ENCODE measurements around the gene ACD. TPM values are rescaled to one million over a fixed set of nuclear protein-coding genes. Genes with fewer than 3 reads are reported as not detected.

Gene ACD
- polyA plus RNA-seq, 1 donor: 28.0 TPM

DNA sequence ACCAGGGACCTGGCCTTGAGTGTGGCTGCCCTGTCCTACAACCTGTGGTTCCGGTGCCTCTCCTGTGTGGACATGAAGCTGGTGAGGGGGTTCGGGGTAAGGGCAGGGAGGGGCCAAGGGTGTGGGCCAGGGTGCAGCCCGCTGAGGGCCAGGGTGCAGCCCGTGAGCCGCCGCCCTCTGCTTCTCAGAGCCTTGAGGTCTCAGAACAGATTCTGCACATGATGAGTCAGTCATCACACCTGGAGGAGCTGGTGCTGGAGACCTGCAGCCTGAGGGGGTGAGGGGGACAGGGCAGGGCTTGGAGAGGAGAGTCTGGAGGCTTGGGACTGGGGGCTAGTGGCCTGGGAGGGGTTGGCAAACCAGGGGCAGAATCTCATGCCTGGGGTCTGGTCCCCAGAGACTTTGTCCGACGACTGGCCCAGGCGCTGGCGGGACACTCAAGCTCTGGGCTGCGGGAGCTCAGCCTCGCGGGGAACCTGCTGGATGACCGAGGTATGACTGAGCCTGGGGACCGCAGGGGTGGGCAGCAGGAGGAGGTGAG, 12.9 kb downstream of the ACD start:
- Histone ChIP-seq H3K4me3 (ENCODE audit: low read length) (no peak overlapping the region), H3K27ac (ENCODE audit: low read length) (no peak overlapping the region), H3K4me1 (ENCODE audit: control insufficient read depth, insufficient read depth, low read length) (peaks cover 8% of the 10 kb centered on the region), H3K9me3 (ENCODE audit: control insufficient read depth, low read depth, low read length) (peaks cover 10% of the 10 kb centered on the region), H3K36me3 (ENCODE audit: control insufficient read depth, insufficient read depth, low read length) (no peaks in the 10 kb centered on the region), H3K27me3 (ENCODE audit: control insufficient read depth, insufficient read depth, low read length) (peaks cover 84% of the 10 kb centered on the region)
- WGBS (ENCODE audit: insufficient coverage, low lambda C conversion rate): no CpG with 5 or more reads among the region's 15 CpGs
- no peak for DNase-seq

DNA sequence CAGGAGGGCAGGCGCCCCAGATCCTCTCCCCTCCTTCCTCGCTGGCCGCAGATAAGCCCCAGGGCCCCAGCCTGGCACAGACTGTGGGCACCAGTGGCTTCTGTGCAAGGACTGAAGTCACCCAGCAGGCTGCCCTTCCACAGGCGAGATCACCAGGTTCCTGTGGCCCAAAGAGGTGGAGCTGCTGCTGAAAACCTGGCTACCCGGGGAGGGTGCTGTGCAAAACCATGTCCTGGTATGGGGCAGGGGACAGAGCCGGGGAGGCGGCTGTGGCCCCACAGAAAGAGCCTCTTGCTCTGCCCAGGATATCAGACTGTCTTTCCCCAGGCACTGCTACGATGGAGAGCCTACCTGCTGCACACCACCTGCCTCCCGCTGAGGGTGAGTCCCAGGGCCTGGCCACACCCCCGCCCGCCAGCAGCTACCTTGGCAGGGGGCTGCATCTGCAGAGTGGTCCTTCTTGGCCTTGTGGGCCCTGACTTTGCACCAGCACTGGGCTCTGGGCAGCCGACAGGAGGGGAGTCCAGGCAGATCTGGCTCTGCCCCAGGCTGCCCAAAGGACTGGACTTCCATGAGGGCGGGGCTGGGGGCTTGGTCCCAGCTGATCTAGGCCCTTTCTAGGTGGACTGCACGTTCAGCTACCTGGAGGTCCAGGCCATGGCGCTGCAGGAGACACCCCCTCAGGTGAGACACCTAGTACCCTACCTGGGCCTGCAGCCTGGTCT, 14.5 kb downstream of the ACD start:
- peaks cover 68% of the 10 kb centered on the region for H3K27me3 ChIP-seq (ENCODE audit: control insufficient read depth, insufficient read depth, low read length)
- H3K36me3 ChIP-seq (ENCODE audit: control insufficient read depth, insufficient read depth, low read length): no peaks in the 10 kb centered on the region
- H3K27ac ChIP-seq (ENCODE audit: low read length): no peak overlapping the region
- DNase-seq: no peak
- H3K9me3 ChIP-seq (ENCODE audit: control insufficient read depth, low read depth, low read length): peaks cover 8% of the 10 kb centered on the region
- H3K4me3 ChIP-seq (ENCODE audit: low read length): no peak overlapping the region
- peaks cover 8% of the 10 kb centered on the region for H3K4me1 ChIP-seq (ENCODE audit: control insufficient read depth, insufficient read depth, low read length)
- no CpG with 5 or more reads among the region's 15 CpGs for WGBS (ENCODE audit: insufficient coverage, low lambda C conversion rate)

DNA sequence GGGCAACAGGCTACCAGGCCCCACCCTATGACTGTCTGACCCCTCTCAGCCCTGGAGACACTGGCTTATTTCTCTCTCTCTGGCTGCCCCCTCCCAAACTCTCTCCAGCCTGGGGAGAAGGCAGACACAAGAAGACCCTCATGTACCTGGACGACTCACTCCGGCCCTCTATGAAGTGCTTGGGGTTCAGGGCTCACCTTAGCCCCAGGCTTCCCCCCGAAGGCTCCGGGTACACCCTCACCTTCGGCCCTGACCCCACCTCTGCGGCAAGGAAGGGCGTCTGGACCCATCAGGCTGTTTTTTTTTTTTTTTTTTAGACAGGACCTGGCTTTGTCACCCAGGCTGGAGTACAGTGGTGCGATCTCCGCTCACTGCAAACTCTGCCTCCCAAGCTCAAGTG, 16.0 kb downstream of the ACD start:
- H3K36me3 ChIP-seq (ENCODE audit: control insufficient read depth, insufficient read depth, low read length): peaks cover 7% of the 10 kb centered on the region
- no peak overlapping the region for H3K27ac ChIP-seq (ENCODE audit: low read length)
- peaks cover under 1% of the 10 kb centered on the region for H3K4me1 ChIP-seq (ENCODE audit: control insufficient read depth, insufficient read depth, low read length)
- H3K9me3 ChIP-seq (ENCODE audit: control insufficient read depth, low read depth, low read length): peaks cover 2% of the 10 kb centered on the region
- peaks cover 53% of the 10 kb centered on the region for H3K27me3 ChIP-seq (ENCODE audit: control insufficient read depth, insufficient read depth, low read length)
- no peak for DNase-seq
- no peak overlapping the region for H3K4me3 ChIP-seq (ENCODE audit: low read length)
- no CpG with 5 or more reads among the region's 9 CpGs for WGBS (ENCODE audit: insufficient coverage, low lambda C conversion rate)

DNA sequence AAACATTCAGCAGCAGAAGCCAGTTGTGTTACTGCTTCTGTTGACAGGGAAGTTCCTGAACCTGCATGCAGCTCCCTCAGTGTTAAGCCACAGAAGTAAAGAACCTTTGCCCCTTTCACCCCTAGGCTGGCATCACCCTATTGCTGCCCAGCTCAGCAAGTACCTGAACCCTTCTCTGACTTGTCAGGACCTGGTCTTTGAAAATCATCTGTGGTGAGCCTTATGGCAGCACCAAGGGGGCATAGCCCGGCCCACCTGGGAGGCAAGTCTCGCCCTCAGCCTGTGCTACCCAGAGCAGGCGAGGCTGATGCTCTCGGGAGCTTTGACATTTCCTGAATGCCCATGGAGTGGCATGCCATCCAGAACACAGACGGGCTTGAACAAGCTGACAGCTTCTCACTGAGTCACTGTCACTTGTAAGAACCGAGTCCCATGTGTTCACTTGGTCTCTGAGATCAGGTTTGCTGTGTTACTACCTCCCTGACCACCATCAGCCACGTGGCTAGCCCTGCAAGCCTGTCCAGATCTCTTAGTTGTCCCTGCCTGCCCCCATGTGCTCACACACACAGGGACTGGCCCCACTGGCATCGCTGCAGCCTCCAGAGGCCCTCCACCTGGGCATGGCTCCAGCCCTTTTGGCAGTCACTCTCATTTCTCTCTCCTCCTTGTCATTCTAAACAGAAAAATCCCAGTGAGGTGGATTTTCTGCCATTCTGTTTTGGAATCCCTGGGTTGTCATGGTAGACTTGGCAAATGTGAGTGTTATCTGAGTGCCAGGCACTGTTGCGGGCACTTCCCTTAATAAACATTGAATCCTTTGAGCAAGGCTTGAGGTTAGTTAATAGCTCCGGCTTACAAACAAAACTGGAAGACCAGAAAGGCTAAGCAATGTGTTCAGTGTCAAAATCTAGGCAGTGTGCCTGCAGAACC, 18.0 kb downstream of the ACD start:
- no peak overlapping the region for H3K4me3 ChIP-seq (ENCODE audit: low read length)
- peaks cover 2% of the 10 kb centered on the region for H3K9me3 ChIP-seq (ENCODE audit: control insufficient read depth, low read depth, low read length)
- no peak overlapping the region for H3K27ac ChIP-seq (ENCODE audit: low read length)
- peaks cover 34% of the 10 kb centered on the region for H3K27me3 ChIP-seq (ENCODE audit: control insufficient read depth, insufficient read depth, low read length)
- no peak for DNase-seq
- no peaks in the 10 kb centered on the region for H3K4me1 ChIP-seq (ENCODE audit: control insufficient read depth, insufficient read depth, low read length)
- H3K36me3 ChIP-seq (ENCODE audit: control insufficient read depth, insufficient read depth, low read length): peaks cover 27% of the 10 kb centered on the region
- 100% methylated on average over 1 of the region's 10 CpGs for WGBS (ENCODE audit: insufficient coverage, low lambda C conversion rate)

DNA sequence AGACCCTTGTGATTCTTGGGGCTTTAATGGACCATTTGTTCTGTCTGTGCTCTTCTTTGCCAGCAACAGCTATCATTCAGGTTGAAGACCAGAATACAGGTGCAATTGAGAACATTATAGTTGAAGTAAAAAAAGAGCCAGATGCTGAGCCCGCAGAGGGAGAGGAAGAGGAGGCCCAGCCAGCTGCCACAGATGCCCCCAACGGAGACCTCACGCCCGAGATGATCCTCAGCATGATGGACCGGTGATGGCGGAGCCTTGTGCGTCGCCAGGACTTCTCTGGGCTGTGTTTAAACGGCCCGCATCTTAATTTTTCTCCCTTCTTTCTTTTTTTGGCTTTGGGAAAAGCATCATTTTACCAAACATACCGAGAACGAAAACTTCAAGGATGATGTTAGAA, 22.4 kb downstream of the ACD start:
- H3K9me3 ChIP-seq (ENCODE audit: control insufficient read depth, low read depth, low read length): no peaks in the 10 kb centered on the region
- peaks cover 60% of the 10 kb centered on the region for H3K36me3 ChIP-seq (ENCODE audit: control insufficient read depth, insufficient read depth, low read length)
- WGBS (ENCODE audit: insufficient coverage, low lambda C conversion rate): 93% methylated on average over 3 of the region's 12 CpGs
- no peaks in the 10 kb centered on the region for H3K4me1 ChIP-seq (ENCODE audit: control insufficient read depth, insufficient read depth, low read length)
- H3K27me3 ChIP-seq (ENCODE audit: control insufficient read depth, insufficient read depth, low read length): no peaks in the 10 kb centered on the region
- no peak overlapping the region for H3K27ac ChIP-seq (ENCODE audit: low read length)
- no peak overlapping the region for H3K4me3 ChIP-seq (ENCODE audit: low read length)
- DNase-seq: no peak

DNA sequence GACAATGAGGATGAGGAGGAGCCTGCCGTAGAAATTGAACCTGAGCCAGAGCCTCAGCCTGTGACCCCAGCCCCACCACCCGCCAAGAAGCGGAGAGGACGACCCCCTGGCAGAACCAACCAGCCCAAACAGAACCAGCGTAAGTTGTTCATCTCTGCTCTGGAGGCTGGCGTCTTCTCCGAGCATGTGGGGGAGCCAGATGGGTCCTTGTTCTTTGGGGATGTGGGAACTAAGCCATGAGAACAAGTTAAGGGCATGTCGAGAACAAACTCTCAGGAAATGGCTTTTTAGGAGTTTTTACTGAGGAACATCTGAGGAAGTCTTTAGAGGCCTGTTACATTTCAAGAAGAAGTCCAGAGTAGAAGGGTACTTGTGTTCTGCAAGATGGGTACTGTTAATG, 23.3 kb downstream of the ACD start:
- WGBS (ENCODE audit: insufficient coverage, low lambda C conversion rate): no CpG with 5 or more reads among the region's 8 CpGs
- H3K36me3 ChIP-seq (ENCODE audit: control insufficient read depth, insufficient read depth, low read length): peaks cover 68% of the 10 kb centered on the region
- no peak for DNase-seq
- no peaks in the 10 kb centered on the region for H3K9me3 ChIP-seq (ENCODE audit: control insufficient read depth, low read depth, low read length)
- no peaks in the 10 kb centered on the region for H3K4me1 ChIP-seq (ENCODE audit: control insufficient read depth, insufficient read depth, low read length)
- H3K27me3 ChIP-seq (ENCODE audit: control insufficient read depth, insufficient read depth, low read length): no peaks in the 10 kb centered on the region
- H3K4me3 ChIP-seq (ENCODE audit: low read length): no peak overlapping the region
- H3K27ac ChIP-seq (ENCODE audit: low read length): no peak overlapping the region

DNA sequence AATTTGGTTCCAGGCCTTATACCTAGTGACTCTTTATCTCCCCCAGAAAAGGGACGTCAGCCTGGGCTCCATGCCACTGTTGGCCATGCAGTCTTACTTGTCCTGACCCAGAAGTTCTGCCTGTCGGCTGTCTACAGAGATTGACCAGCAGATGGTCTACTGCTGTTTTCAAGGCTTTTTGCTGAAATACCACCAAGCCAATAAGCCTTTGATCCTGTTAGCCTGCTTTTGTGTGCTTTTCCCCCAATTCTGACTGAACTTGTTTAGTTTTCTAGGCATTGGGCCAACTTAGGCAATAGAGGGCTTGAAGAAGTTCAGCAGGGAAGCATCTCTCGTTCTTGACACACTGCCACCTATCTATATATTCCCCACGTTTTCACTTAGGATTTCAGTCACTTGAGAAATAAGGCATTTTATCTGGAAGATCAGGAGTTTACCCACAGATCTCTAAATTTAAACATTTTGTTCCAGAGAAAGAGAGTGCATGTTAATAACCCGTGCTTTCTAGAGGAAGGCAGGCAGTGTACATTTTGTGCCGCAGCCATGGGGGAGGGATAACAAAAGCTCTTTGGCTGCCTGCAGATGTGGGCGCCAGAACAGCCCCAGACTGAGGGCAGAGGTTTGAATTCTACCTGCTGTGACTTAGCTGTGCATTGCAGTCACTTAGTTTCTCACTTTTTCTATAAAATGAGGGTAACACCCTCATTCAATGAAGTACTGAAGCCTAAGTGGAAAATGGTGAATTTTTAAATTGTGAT, 27.5 kb downstream of the ACD start:
- no peak overlapping the region for H3K4me3 ChIP-seq (ENCODE audit: low read length)
- no CpG with 5 or more reads among the region's 7 CpGs for WGBS (ENCODE audit: insufficient coverage, low lambda C conversion rate)
- no peaks in the 10 kb centered on the region for H3K27me3 ChIP-seq (ENCODE audit: control insufficient read depth, insufficient read depth, low read length)
- H3K36me3 ChIP-seq (ENCODE audit: control insufficient read depth, insufficient read depth, low read length): peaks cover 78% of the 10 kb centered on the region
- no peak overlapping the region for H3K27ac ChIP-seq (ENCODE audit: low read length)
- no peaks in the 10 kb centered on the region for H3K9me3 ChIP-seq (ENCODE audit: control insufficient read depth, low read depth, low read length)
- no peak for DNase-seq
- H3K4me1 ChIP-seq (ENCODE audit: control insufficient read depth, insufficient read depth, low read length): no peaks in the 10 kb centered on the region

DNA sequence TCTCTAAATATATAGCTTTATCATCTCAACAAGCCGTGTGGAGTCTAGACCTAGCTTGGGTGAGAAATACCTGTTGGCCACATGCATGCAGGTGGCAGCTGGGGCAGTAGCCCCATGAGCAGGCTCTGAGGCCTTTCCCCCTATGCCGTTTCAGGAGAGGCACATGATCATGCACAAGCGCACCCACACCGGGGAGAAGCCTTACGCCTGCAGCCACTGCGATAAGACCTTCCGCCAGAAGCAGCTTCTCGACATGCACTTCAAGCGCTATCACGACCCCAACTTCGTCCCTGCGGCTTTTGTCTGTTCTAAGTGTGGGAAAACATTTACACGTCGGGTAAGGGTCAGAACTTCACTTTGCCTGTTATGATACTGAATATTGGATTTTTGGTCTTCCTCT, 31.8 kb downstream of the ACD start:
- no peak overlapping the region for H3K4me3 ChIP-seq (ENCODE audit: low read length)
- no peaks in the 10 kb centered on the region for H3K9me3 ChIP-seq (ENCODE audit: control insufficient read depth, low read depth, low read length)
- H3K27ac ChIP-seq (ENCODE audit: low read length): no peak overlapping the region
- WGBS (ENCODE audit: insufficient coverage, low lambda C conversion rate): no CpG with 5 or more reads among the region's 14 CpGs
- H3K4me1 ChIP-seq (ENCODE audit: control insufficient read depth, insufficient read depth, low read length): no peaks in the 10 kb centered on the region
- DNase-seq: no peak
- no peaks in the 10 kb centered on the region for H3K27me3 ChIP-seq (ENCODE audit: control insufficient read depth, insufficient read depth, low read length)
- H3K36me3 ChIP-seq (ENCODE audit: control insufficient read depth, insufficient read depth, low read length): peaks cover 79% of the 10 kb centered on the region

DNA sequence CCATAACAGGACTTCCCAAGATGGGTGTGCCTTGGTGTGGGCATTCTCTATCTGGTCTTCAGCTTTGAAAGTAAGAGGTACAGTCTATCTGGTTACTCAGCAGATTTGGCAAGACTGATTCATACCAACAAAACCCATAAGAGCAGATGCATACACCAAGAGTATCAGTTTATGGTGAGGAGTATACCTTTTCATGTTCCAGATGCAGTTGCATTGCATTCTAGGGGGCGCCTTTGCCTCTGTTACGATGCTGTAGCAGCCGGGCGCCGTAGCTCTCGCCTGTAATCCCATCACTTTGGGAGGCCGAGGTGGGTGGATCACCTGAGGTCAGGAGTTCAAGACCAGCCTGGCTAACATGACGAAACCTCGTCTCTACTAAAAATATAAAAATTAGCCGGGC, 46.3 kb downstream of the ACD start:
- Histone ChIP-seq H3K27me3 (ENCODE audit: control insufficient read depth, insufficient read depth, low read length) (no peaks in the 10 kb centered on the region), H3K36me3 (ENCODE audit: control insufficient read depth, insufficient read depth, low read length) (peaks cover 46% of the 10 kb centered on the region), H3K9me3 (ENCODE audit: control insufficient read depth, low read depth, low read length) (no peaks in the 10 kb centered on the region), H3K27ac (ENCODE audit: low read length) (no peak overlapping the region), H3K4me3 (ENCODE audit: low read length) (no peak overlapping the region), H3K4me1 (ENCODE audit: control insufficient read depth, insufficient read depth, low read length) (no peaks in the 10 kb centered on the region)
- WGBS (ENCODE audit: insufficient coverage, low lambda C conversion rate): no CpG with 5 or more reads among the region's 10 CpGs
- no peak for DNase-seq

DNA sequence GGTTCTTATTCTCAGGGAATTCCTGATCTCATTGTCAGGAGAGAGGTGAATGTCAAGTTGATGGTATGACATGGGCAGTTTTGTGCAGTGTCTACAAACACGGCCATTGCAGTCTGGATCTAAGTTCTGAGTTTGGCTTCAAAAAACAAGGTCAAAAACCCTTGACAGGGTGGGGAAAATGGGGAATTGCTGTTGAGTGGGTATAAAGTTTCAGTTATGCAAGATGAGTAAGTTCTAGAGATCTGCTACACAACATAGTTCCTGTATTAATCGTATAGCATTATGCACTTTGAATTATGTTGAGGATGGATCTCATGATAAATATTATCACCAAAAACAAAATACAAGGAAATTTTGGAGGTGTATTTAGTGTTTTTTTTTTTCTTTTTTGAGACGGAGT, 51.7 kb downstream of the ACD start:
- Histone ChIP-seq H3K4me3 (ENCODE audit: low read length) (no peak overlapping the region), H3K4me1 (ENCODE audit: control insufficient read depth, insufficient read depth, low read length) (no peaks in the 10 kb centered on the region), H3K9me3 (ENCODE audit: control insufficient read depth, low read depth, low read length) (no peaks in the 10 kb centered on the region), H3K27me3 (ENCODE audit: control insufficient read depth, insufficient read depth, low read length) (no peaks in the 10 kb centered on the region), H3K27ac (ENCODE audit: low read length) (no peak overlapping the region), H3K36me3 (ENCODE audit: control insufficient read depth, insufficient read depth, low read length) (peaks cover 16% of the 10 kb centered on the region)
- no peak for DNase-seq
- WGBS (ENCODE audit: insufficient coverage, low lambda C conversion rate): 100% methylated on average over 1 of the region's 3 CpGs
